ENCODE measurements around the gene RET.

RET gene

DNA sequence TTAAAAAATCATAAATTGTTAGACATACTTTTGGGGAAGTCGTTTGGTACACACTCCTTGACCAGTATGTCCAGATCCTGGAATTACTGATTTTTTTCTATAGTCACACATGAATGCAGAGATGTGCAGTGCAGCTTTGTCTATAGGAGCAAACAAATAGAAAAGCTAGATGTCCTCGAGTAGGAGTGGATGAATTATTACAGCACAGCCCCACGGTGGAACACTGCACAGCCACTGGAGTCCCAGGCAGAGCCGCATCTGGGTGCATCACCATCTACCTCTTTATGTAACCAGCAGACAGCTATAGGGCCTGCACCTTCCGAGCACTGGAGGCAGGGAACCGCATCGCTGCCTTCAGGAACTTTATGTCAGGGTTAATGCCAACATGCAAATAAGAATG is 17.0 kb upstream of the RET start:
- no peak overlapping the region for H3K4me2 ChIP-seq (ENCODE audit: low read length)
- no peak for TF ChIP-seq EZH2phosphoT487 (IDR thresholded peaks at IDR 0.05; ENCODE audit: low read depth)
- H3K36me3 ChIP-seq (replicated peaks; ENCODE audit: low read depth, low read length) = no peaks in the 10 kb centered on the region
- no peak overlapping the region for H3K4me3 ChIP-seq (ENCODE audit: low read length)
- no peaks in the 10 kb centered on the region for H3K9me3 ChIP-seq (ENCODE audit: insufficient read depth, low read length)
- no peaks in the 10 kb centered on the region for H3K27me3 ChIP-seq (ENCODE audit: low read depth, low read length)
- no peaks in the 10 kb centered on the region for H4K20me1 ChIP-seq (ENCODE audit: insufficient read depth, low read length)
- no peaks in the 10 kb centered on the region for H3K4me1 ChIP-seq (ENCODE audit: low read length)
- H3K9ac ChIP-seq (ENCODE audit: low read length) = no peak overlapping the region
- no peaks in the 10 kb centered on the region for H3K79me2 ChIP-seq (ENCODE audit: low read length)
- H3K27ac ChIP-seq (ENCODE audit: low read length) = no peak overlapping the region
- H2AFZ ChIP-seq (ENCODE audit: low read depth, low read length) = no peak overlapping the region

DNA sequence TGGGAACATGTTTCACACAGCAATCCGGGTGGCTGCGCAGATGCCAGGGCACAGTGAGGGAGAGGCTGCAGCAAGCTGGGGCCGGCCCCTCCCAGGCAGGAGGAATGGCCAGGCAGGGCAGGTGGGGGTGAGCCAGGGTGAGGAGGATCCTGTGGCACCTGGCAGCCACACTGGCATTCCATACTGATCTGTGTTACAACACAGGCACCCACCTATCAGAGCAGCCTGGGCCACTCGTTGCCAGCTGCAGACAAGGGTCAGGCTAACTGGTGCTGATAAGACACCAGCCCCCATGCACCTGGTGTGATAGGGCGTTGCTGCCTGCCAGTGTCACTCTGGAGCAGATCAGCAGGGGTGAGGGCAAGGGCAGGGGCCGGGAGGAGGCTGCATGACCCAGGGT is 16.6 kb upstream of the RET start:
- Histone ChIP-seq H3K27ac (ENCODE audit: low read length) (no peak overlapping the region), H3K4me3 (ENCODE audit: low read length) (no peak overlapping the region), H3K36me3 (replicated peaks; ENCODE audit: low read depth, low read length) (no peaks in the 10 kb centered on the region), H3K9me3 (ENCODE audit: insufficient read depth, low read length) (no peaks in the 10 kb centered on the region), H3K27me3 (ENCODE audit: low read depth, low read length) (no peaks in the 10 kb centered on the region), H3K9ac (ENCODE audit: low read length) (no peak overlapping the region), H3K79me2 (ENCODE audit: low read length) (no peaks in the 10 kb centered on the region), H2AFZ (ENCODE audit: low read depth, low read length) (no peak overlapping the region), H4K20me1 (ENCODE audit: insufficient read depth, low read length) (no peaks in the 10 kb centered on the region), H3K4me2 (ENCODE audit: low read length) (no peak overlapping the region), H3K4me1 (ENCODE audit: low read length) (no peaks in the 10 kb centered on the region)
- no peak for TF ChIP-seq EZH2phosphoT487 (IDR thresholded peaks at IDR 0.05; ENCODE audit: low read depth)
- TF ChIP-seq, protein P1, sequence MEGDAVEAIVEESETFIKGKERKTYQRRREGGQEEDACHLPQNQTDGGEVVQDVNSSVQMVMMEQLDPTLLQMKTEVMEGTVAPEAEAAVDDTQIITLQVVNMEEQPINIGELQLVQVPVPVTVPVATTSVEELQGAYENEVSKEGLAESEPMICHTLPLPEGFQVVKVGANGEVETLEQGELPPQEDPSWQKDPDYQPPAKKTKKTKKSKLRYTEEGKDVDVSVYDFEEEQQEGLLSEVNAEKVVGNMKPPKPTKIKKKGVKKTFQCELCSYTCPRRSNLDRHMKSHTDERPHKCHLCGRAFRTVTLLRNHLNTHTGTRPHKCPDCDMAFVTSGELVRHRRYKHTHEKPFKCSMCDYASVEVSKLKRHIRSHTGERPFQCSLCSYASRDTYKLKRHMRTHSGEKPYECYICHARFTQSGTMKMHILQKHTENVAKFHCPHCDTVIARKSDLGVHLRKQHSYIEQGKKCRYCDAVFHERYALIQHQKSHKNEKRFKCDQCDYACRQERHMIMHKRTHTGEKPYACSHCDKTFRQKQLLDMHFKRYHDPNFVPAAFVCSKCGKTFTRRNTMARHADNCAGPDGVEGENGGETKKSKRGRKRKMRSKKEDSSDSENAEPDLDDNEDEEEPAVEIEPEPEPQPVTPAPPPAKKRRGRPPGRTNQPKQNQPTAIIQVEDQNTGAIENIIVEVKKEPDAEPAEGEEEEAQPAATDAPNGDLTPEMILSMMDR (IDR thresholded peaks at IDR 0.05; ENCODE audit: low read depth, low read length) = no peak

DNA sequence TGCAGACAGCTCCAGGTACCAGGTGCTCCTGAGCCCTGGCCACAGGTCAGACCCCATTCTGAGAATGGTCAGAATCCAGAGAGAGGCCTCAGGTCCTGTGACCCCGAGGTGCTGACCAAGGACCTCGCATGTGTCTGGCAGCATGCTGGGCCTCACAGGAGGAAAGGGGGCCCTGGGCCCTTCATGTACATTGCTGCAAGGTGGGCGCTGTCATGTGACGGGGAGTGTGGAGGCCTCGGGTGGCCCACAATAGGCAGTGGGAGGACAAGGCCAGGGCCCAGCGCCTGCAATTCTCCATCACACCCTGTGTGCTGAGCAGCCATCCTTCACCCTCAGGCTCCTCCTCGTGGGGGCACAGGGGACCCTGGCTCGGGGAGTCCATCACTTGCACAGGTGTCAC is 15.5 kb upstream of the RET start:
- H3K27me3 ChIP-seq (ENCODE audit: low read depth, low read length) = no peaks in the 10 kb centered on the region
- H3K36me3 ChIP-seq (replicated peaks; ENCODE audit: low read depth, low read length) = no peaks in the 10 kb centered on the region
- no peak overlapping the region for H3K4me2 ChIP-seq (ENCODE audit: low read length)
- no peaks in the 10 kb centered on the region for H3K9me3 ChIP-seq (ENCODE audit: insufficient read depth, low read length)
- H3K79me2 ChIP-seq (ENCODE audit: low read length) = no peaks in the 10 kb centered on the region
- no peak overlapping the region for H3K9ac ChIP-seq (ENCODE audit: low read length)
- no peaks in the 10 kb centered on the region for H4K20me1 ChIP-seq (ENCODE audit: insufficient read depth, low read length)
- no peak overlapping the region for H2AFZ ChIP-seq (ENCODE audit: low read depth, low read length)
- H3K4me3 ChIP-seq (ENCODE audit: low read length) = no peak overlapping the region
- no peaks in the 10 kb centered on the region for H3K4me1 ChIP-seq (ENCODE audit: low read length)
- no peak for TF ChIP-seq EZH2phosphoT487 (IDR thresholded peaks at IDR 0.05; ENCODE audit: low read depth)
- TF ChIP-seq, protein P1 (IDR thresholded peaks at IDR 0.05; ENCODE audit: low read depth, low read length) = no peak
- no peak overlapping the region for H3K27ac ChIP-seq (ENCODE audit: low read length)

DNA sequence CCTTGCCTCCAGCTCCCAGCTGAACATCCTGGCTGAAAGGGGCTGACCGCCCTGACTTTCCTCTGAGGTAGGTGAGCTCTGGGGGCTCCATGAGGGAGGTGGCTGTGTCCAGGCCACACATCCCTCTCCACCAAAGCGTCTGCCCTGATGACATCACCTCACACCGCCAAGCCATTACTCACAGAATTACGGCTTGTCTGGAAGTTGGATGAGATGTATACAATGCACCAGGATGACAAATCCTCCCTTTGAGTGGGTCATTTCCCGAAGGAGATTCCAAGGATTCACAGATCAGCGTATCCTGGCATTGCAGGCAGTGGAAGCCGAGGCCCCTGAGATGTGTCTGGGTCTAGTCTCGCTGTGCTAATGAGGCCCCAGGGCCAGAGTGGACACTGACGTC is 15.1 kb upstream of the RET start:
- H3K4me2 ChIP-seq (ENCODE audit: low read length) = no peak overlapping the region
- TF ChIP-seq, protein P1 (IDR thresholded peaks at IDR 0.05; ENCODE audit: low read depth, low read length) = no peak
- no peak for TF ChIP-seq EZH2phosphoT487 (IDR thresholded peaks at IDR 0.05; ENCODE audit: low read depth)
- no peaks in the 10 kb centered on the region for H3K27me3 ChIP-seq (ENCODE audit: low read depth, low read length)
- no peak overlapping the region for H3K27ac ChIP-seq (ENCODE audit: low read length)
- no peaks in the 10 kb centered on the region for H4K20me1 ChIP-seq (ENCODE audit: insufficient read depth, low read length)
- H3K9ac ChIP-seq (ENCODE audit: low read length) = no peak overlapping the region
- no peaks in the 10 kb centered on the region for H3K9me3 ChIP-seq (ENCODE audit: insufficient read depth, low read length)
- no peak overlapping the region for H2AFZ ChIP-seq (ENCODE audit: low read depth, low read length)
- no peaks in the 10 kb centered on the region for H3K4me1 ChIP-seq (ENCODE audit: low read length)
- no peaks in the 10 kb centered on the region for H3K79me2 ChIP-seq (ENCODE audit: low read length)
- no peak overlapping the region for H3K4me3 ChIP-seq (ENCODE audit: low read length)
- no peaks in the 10 kb centered on the region for H3K36me3 ChIP-seq (replicated peaks; ENCODE audit: low read depth, low read length)

Data from OCI-LY3 (cell line).